Gastrocnemius medialis (tissue), 4 donors: ENCODE data around the gene MAN1C1.

Source experiments
- POLR2A ChIP-seq, 2 donors: fragments of 450-650 bp; IDR thresholded peaks; one replicate each; pipeline ENCODE4 v1.6.1; 2017; ENCODE audit warnings: antibody characterized with exemption in 2 of 2, mild to moderate bottlenecking in 2 of 2, moderate library complexity in 2 of 2
- TF ChIP-seq, protein P1 (sequence below), 5 experiments: fragments of 450-650 bp in 3 of 5; fragments of 200-600 bp in 2 of 5; sonication (generic) in 2 of 5; IDR thresholded peaks in 4 of 5; conservative IDR thresholded peaks in 1 of 5; 1 replicate in 4 of 5; 2 replicates in 1 of 5; pipeline ENCODE4 v1.5.1; 2016 to 2019; ENCODE audit warnings: antibody characterized with exemption in 5 of 5, mild to moderate bottlenecking in 3 of 5, moderate library complexity in 3 of 5

DNA sequence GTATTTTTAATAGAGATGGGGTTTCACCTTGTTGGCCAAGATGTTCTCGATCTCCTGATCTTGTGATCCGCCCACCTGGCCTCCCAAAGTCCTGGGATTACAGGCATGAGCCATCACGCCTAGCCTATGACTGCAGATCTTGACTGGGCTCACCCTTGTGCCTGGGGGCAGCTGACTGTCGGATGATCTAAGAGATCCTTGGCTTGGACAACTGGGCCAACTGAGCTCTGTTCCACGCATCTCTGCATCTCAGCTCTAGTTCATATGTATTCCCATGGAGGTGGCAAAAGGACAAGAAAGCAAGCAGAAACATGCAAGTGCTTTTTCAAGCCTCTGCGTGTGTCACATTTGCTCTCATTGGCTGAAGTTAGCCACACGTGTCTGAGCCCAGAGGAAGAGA, 107.6 kb downstream of the MAN1C1 start:
- TF ChIP-seq, protein P1, sequence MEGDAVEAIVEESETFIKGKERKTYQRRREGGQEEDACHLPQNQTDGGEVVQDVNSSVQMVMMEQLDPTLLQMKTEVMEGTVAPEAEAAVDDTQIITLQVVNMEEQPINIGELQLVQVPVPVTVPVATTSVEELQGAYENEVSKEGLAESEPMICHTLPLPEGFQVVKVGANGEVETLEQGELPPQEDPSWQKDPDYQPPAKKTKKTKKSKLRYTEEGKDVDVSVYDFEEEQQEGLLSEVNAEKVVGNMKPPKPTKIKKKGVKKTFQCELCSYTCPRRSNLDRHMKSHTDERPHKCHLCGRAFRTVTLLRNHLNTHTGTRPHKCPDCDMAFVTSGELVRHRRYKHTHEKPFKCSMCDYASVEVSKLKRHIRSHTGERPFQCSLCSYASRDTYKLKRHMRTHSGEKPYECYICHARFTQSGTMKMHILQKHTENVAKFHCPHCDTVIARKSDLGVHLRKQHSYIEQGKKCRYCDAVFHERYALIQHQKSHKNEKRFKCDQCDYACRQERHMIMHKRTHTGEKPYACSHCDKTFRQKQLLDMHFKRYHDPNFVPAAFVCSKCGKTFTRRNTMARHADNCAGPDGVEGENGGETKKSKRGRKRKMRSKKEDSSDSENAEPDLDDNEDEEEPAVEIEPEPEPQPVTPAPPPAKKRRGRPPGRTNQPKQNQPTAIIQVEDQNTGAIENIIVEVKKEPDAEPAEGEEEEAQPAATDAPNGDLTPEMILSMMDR (IDR thresholded peaks at IDR 0.05 in 4 of 5, conservative IDR thresholded peaks at IDR 0.05 in 1 of 5), result no peak
- TF ChIP-seq POLR2A (IDR thresholded peaks at IDR 0.05), result no peak
